Pons (tissue), 1 donor: Measurements from ENCODE around the gene TEX29.

Experiments used
- DNase-seq: peaks from one replicate; pipeline ENCODE4 v3.0.0-alpha.2; 2016; ENCODE audit warnings: low spot score

The TEX29 gene

DNA sequence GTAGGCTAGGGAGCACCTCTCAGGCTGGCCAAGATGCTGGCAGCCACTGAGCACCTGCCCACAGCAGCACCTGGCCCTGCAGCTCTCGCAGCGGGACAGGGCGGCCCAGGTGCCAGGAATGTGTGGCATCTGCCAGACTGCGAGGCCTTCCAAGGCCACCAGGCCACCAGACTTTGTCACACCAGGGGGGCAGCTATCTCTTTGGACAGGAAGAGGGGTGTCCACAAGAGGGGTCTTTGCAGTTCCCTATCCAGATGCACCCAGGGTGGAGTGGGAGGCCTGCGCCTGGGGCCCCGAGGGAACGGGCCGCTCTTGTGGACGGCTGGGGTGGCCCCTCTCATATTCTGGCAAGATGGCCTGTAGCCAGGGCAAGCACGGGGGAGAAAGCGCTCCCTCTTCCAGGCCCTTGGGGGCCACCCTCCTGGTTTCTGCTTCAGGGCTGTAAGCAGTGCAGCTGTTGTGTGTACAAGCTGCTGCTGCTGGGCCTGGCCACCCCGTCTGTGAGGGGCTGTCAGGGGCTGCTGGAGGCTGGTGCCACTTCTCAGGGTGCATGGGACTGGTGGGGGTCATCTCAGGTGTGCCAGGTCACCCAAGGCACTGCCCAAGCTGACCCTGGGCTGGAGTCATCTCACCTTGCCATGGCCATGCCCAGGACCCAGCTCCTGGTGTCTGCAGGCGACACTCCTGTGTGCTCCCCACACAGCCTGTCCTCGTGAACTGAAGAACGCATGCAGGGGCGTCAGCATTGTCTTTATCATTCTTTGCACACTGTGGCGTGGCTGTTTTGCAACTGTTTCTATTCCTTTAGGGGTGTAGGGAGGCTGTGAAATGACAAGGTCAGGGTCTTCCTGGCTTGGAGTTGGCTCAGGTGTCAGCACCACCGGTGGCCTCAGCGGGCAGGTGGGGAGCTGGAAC, 1.8 kb downstream of the TEX29 start:
- no peak for DNase-seq

DNA sequence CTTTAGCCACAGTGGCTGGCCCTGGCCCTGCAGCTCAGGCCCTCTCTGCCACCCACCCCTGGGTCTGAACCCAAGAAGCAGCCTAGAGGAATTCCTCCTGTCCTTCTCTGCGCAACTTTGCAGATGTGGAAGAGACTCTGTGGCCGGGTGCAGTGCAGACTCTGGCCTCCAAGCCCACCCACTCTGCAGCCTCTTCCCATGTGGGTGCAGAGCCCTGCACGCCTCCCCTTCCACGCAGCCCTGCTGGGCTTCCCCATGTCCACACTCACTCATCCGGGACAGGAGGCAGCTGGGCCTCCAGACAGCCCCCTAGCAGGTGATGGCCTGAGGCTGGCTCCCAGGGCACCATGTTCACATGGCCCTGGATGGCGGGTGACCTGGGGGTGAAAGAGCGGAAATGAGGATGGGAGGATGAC, 2.5 kb downstream of the TEX29 start:
- no peak for DNase-seq

DNA sequence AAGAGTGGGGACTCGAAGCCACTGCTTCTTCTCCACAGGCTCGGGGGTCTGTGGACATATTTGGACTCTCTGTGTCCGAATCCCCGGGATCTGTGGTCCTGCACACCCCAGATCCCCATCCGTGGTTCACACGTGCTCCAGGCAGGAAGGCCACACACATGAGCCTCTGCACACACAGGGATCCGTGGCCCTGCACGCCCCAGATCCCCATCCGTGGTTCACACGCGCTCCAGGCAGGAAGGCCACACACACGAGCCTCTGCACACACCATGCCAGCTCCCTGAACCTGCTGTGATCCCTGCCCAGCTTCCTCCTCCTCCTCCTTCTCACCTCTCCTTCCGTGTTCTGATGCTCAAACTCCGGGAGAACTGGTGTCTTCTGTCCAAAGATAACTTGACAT, 3.1 kb downstream of the TEX29 start:
- no peak for DNase-seq

DNA sequence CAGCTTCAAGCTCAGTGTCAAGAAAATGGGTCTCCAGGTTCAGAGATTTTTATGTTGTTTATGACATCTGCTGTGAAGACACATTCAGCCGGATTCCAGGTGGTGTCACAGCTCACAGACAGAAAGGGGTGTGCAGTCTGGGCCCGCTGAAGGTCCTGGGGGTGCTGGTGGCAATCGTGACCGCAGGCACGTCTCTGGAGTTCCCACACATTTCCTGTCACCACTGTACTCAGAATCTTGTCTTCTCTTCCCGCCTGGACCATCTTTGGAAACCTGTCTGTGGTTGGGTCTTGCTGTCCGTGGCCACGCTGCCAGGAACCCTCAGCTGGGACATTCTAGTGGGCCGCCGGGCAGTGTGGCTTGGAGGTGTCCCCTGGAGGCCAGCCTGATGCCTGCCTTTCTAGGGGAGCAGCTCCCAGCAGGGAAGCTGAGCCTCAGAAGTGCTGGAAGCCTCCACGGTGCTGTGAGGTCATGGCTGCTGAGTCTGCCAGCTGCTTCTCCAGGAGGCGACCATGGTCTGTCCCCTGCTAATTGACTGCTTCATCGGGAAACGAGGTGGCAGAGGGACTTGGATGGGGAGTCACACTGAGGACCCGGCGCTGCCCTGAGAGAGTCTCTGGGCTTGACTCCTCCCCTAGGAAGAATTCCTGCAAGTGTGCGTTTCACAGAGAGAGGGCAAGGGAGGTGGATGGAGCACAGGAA, 3.7 kb downstream of the TEX29 start:
- no peak for DNase-seq

DNA sequence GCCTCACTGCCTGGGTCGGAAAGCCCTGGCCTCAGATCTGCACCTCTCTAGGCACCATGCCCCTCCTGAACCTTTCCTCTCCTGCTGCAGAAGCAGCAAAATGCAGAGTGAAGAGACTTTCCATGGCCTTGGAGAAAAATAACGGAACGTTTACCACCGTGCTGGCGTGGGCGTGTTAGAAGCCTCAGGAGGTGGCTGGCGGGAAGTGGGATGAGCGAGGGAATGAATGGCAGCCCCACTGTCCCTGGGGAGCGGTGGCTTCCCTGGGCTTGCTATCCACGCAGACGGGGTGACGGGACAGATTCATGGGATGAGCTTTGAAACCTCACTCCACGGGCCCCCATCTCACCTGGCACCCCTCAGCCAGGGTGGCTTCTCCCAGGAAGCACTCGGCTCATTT, 4.3 kb downstream of the TEX29 start:
- DNase-seq: no peak

DNA sequence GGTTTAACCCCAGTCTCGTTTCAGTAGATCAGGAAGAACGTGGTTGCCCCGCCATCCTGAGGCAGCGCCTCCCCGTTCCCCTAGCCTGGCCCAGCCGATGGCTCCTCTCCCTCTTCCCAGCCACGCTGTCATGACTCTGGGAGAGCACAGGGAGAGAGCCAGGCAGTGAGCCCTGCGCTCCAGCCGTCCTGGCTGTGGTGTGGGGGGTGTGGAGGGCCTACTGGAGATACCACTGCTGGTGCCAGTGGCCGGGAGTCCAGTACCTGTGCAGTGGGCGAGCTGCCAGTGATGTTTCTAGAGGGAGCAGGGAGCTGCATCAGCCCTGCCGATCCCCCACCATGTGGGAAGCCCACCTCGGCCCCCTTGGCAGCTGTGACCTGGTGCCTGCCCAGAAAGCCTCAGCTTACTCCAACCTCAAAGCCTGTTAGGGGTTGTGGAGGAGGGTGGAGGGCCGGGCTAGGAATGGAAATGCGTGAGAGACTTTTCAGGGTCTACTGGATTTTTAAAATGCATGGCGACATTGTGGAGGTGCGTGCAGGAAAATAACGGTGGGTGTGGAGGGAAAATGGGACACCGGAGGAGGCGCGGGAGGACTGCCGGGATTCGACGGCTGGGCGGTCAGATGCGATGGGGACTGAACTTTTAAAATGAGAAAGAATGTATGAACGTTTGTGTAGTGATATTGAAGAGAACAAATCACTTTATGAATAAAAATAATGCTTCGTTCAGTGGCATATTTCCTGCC, 4.9 kb downstream of the TEX29 start:
- DNase-seq: no peak

DNA sequence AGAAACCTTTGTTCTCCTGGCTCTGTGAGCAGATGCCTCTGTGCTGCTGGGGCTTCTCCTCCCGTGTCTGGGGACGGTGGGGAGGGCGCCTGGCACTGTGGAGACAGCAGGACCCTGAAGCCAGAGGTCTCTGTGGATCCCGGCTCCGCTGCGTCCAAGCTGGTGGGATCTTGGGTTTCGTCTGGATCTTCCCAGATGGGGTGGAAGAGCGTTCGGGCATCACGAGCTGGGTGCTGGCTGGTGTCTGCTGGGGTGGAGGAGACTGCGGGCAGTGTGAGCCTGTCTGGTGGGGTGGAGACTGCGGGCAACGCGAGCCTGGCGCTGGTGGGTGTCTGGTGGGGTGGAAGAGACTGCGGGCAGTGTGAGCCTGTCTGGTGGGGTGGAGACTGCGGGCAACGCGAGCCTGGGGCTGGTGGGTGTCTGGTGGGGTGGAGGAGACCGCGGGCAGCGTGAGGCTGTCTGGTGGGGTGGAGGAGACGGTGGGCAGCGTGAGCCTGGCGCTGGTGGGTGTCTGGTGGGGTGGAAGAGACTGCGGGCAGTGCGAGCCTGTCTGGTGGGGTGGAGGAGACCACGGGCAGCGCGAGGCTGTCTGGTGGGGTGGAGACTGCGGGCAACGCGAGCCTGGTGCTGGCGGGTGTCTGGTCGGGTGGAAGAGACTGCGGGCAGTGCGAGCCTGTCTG, 5.6 kb downstream of the TEX29 start:
- DNase-seq: no peak

DNA sequence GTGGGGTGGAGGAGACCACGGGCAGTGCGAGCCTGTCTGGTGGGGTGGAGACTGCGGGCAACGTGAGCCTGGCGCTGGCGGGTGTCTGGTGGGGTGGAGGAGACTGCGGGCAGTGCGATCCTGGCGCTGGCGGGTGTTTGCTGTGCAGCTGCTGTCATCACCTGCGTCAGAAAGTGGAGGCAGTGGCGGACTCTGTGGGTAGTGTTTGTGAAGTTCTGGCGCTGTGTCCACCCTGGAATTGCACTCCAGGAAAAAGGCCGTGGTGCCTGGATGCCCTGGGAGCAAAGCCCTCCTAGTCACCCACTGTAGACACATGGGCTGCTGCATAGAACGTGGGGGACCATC, 6.2 kb downstream of the TEX29 start:
- DNase-seq: no peak

DNA sequence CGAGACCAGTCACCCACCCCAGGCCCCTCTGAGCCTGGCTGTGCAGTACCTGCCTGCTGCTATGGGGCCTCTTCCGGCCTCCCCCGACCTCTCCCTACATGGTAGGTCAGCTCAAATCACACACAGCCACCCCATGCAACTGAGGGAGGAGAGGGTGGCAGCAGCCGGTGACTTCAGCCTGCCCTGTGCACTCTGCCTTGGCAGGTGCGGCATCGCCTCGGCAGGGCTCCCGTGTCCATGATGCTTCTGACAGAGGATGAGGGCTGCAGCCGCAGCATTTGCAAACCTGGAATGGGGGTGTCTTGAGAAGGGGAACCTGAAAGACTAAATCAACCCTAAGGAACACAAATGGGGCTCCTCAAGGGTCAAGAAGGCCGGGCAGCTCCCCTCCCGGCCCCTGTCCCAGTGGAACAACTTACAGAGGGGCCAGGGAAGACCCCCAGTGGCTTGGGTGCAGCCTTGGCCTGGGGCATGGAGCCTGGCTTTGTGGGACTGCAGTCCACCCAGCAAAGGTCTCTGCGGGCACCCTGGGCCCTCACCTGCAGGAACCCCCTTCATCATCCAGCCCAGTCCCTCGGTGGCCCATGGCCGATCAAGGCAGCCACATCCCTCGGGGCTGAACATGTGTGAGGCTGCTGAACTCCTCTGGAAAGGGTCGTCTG, 6.7 kb downstream of the TEX29 start:
- no peak for DNase-seq

DNA sequence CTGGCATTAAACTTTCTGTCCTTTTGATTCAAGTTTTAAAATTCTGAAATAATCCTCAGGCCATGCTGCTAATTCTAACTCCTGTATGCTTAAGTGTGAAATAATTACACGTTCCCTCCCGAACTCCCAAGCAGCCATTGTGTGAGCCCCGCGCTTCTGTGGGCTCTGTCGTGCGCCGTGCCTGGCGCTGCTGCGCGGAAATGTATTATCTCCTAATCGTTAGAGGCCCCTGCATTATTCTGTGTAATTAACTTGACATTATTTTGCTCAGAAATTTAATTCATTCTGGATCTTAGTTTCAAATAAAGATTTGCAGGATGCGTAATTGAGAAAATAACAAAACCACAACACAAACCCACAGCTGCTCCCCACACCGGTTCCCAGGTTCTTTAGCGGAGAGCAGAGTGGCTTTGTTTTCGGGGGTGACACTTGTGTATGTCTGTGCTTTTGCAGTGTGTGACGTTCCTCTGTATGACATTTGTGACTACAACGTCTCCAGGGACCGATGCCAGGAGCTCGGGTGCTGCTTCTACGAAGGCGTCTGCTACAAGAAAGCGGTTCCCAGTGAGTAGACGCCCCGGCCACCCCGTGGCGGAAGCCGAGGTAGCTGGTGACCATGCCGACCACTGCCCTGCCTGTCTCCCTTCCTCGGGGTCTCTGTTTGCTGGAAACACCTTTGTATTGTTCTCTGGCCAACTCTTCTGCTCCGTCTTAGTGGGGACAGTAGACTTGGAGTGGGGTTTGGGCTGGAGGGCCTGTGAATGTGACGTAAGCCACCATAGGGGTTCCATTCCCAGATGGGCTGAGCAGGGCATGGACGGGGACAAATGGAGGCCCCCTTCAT, 7.5 kb downstream of the TEX29 start:
- DNase-seq: no peak

DNA sequence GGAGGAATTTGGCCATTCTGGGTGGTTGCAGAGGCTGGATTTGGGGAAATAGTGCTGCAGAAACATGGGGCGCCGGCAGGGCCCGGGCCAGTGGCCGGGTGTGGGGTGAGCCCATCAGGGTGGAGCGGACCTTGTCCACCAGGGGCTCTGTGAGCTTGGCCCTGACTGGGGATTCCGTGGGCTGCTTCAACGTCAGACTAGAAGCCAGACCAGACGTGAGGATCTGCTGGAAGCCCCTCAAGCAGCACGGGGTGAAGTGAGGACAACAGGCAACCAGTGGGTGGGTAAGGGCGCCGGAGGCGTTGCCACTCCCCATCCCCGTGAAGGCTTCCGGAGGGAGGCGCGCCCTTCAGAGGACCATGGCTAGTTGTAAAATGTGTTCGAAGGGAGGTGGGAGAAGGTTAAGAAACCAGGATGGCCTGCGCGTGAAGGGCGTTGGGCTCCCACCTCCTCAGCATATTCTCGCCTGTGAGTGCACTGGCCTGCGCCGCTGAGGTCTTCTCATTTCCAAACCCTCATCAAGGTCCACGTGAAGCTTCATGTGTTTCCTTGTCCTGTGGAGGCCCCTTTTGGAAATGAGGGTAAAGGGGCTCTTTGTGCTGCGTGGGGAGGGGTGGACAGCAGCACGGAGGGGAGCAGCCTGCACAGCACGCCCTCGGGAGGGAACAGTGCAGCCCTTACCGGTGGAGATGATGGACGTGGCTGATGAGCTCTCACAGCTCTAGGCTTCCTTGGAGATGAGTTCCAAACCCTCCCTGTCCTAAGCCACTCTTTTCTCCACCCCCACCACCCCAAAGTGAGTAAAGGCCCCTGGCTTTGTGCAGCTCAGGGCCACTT, 8.3 kb downstream of the TEX29 start:
- no peak for DNase-seq

DNA sequence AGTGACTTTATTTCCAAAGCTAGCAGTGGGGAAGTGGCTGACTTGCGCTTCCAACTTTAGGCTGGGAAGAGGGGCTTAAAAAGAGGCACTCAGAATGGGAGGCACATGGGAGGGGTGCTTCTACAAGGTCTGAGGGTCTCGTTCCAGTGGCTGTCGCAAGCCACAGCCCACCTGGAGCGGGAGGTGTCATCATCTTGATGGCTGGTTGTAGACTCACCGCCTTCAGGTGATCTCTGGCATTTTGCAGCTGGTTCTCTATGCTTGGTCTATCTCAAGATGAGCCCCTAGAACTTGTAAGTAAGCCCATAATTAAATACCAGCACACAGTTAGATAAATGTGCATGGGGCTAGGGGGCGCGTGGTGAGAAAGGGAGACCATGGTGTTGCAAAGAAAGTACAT, 9.2 kb downstream of the TEX29 start:
- DNase-seq: no peak

DNA sequence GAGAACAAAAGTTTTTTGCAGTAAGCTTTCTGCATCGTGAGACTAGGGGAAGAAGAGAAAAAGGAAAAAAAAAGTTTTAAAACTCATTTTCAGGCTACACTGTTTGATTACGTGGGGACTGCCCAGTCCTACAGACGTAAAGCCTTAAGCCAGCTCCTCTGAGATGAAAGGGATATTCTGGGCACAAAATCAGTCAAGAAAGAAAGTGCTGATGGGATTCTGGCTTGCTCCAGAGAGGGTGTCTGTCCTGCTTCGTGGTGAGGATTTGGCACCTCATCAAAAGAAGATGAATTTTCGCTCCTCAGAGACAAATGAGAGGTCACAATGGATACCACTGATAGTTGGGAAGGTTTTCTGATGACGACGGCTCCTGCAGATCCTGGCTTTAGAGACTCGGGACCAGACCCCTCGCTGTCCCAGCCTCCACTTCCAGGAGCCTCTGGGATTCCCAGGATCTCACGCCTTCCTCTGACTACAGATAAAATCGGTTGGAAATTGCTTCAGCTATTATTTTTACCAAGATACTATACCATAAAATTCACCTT, 9.7 kb downstream of the TEX29 start:
- no peak for DNase-seq

DNA sequence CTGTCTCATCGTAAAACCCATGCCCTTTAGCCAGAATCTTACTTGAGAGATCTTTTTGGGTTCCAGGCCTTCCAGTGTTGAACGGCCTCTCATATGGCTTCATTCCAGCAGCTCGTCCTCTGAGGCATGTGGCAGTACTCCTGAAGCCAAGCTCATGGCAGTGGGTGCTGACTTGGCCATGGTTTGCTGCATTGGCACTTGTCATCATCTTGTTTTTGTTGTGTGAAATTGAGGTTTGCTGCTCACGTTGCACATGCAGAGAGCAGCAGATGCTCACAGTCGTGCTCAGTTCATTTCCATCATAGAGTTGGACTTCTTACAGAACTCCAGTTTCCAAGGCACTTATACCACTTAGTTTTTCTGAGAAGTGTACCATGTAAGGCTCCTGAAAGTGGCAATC, 14.9 kb downstream of the TEX29 start:
- DNase-seq: no peak

DNA sequence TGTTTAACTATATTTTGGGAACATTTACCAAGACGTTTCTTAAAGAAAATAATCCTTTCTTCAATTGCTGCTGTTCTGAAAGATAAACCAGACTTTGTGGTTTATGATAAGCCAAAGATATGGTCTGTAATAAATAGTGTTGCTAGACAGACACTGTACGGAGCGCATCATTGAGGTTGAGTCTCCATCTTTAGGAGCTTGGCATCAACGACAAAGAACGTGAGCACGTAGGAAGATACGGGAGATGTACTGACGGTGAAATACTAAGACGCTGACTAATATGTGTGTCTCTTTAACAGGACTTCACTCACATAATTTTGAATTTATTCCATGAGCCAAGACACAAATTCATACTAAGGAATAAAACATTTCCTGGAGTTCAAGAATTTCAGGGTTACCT, 16.2 kb downstream of the TEX29 start:
- no peak for DNase-seq

DNA sequence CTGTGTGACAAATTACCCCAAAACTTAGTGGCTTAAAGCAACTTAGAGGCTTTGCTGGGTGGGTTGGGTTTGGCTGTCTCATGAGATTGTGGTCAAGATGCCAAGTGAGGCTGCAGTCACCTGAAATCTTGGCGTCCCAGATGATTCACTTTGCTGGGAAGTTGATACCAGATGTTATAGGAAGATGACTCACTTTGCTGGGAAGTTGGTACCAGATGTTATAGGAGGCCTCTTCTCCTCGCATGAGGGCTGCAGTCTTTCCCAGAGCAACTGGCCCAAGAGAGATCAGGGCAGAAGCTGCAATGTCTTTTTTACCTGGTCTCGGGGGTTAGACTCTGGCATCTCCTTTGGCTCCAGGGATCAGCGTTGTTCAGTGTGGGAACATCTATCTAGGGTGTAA, 16.8 kb downstream of the TEX29 start:
- no peak for DNase-seq

DNA sequence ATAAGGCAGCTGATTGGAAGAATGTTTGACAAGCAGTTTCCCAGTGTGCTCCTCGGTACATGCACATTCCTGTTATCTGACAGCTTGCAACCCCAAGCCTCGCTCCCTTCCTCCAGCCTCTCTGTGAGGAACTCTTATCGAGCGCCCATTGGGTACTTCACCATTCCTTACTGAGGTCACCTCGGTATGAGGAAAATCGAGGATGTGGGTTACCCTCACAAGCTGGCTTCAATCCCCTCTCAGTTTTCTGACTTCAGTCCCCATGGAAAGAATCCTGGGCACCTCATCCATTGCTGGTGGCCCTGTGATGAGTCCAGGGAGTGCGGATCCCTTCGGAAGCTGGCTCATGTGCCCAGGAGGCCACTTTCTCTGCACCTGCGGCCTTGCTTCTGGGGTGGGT, 17.3 kb downstream of the TEX29 start:
- no peak for DNase-seq

DNA sequence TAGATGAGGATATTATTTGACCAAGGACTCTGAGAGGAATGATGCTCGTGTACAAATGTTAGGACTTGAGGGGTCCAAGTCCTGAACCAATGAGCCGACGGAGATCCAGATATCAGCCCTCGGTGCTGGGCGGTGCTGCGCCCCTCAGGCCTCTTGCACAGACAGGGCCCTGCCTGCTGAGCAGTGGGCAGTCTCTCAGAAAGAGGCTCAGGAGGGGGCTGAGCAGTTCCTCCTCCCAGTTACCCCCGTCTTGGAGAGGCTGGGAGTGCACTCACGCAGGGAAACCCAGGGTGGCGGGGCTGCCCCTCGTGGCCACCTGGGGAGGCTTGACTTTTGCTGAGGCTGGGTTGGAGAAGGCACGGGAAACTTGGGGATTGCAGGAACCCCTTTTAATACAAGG, 18.4 kb downstream of the TEX29 start:
- DNase-seq: no peak

DNA sequence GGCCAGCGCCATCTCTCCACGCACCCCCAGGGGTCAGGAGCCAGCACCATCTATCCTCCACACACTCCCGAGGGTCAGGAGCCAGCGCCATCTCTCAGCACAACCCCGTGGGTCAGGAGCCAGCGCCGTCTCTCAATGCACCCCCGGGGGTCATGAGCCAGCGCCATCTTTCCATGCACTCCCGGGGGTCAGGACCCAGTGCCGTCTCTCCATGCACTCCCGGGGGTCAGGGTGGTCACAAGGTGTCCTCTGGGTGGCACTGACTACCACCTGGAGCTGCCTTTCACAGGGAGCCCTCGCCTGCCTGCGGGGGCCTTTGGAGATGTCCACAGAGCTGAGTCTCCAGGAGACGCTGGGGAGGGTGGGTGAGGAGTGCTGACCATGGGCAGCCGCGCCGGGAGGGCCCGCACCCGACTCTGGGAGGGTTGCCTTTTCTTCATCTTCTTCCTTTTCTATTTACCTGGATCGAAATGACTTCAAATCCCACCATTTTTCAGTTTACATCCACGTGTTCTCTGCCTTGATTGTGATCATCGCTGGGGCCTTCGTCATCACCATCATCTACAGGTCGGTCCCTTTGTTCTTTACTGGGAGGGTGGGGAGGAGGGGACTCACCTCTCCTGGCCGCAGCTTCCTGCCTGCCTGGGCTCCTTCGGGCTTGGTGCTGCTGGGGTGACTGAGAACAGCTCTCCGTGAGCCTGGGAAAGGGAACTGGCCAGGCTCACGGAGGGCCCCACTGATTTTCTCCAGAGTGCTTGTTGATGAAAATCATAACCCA, 19.1 kb downstream of the TEX29 start:
- DNase-seq: no peak
